Measurements from ENCODE around the gene SLC26A2. TPM values are rescaled to one million over a fixed set of nuclear protein-coding genes. Genes with fewer than 3 reads are reported as not detected.

Gene SLC26A2
- total and polyA plus RNA-seq, 5 donors from 2014 or later: 2.7 to 6.7 (median 3.7) TPM

- H3K27ac ChIP-seq (ENCODE audit: insufficient read depth, low read length, poor library complexity, severe bottlenecking): no peak overlapping the region
- no peaks in the 10 kb centered on the region for H3K9me3 ChIP-seq (ENCODE audit: control insufficient read depth in 2 of 2, low read length in 2 of 2)
- no peak overlapping the region for H3K4me3 ChIP-seq (ENCODE audit: low read depth, low read length)
- no peaks in the 10 kb centered on the region for H3K27me3 Mint-ChIP-seq
- no peak overlapping the region for H3K27ac Mint-ChIP-seq
- H3K4me1 ChIP-seq (ENCODE audit: control insufficient read depth, insufficient read depth, low read length, poor library complexity, severe bottlenecking): peaks cover 6% of the 10 kb centered on the region
- no peaks in the 10 kb centered on the region for H3K27me3 ChIP-seq (ENCODE audit: control insufficient read depth, insufficient read depth, low read length)
- H3K36me3 Mint-ChIP-seq: peaks cover 10% of the 10 kb centered on the region
- DNase-seq: no peak
- H3K36me3 ChIP-seq (ENCODE audit: control insufficient read depth, insufficient read depth, low read length): no peaks in the 10 kb centered on the region
- no peak overlapping the region for H3K4me3 Mint-ChIP-seq
- H3K4me1 Mint-ChIP-seq: peaks cover 10 to 17% (median 15%) of the 10 kb centered on the region in 4 donors
- no peaks in the 10 kb centered on the region for H3K9me3 Mint-ChIP-seq
- ATAC-seq (ENCODE audit: low read depth in 2 of 2): no peak
Measured at GRCh38 chr5:149995385-149996204, 35.0 kb downstream of the SLC26A2 start.

GRCh38 chr5:149996205-149996890 lies 35.8 kb downstream of the SLC26A2 start:
- H3K9me3 Mint-ChIP-seq: no peaks in the 10 kb centered on the region
- ATAC-seq (ENCODE audit: low read depth in 2 of 2) (no peak), DNase-seq (no peak)
- no peak overlapping the region for H3K27ac Mint-ChIP-seq
- Histone ChIP-seq H3K9me3 (ENCODE audit: control insufficient read depth in 2 of 2, low read length in 2 of 2) (no peaks in the 10 kb centered on the region), H3K4me1 (ENCODE audit: control insufficient read depth, insufficient read depth, low read length, poor library complexity, severe bottlenecking) (peaks cover 9% of the 10 kb centered on the region), H3K36me3 (ENCODE audit: control insufficient read depth, insufficient read depth, low read length) (no peaks in the 10 kb centered on the region), H3K27me3 (ENCODE audit: control insufficient read depth, insufficient read depth, low read length) (no peaks in the 10 kb centered on the region), H3K4me3 (ENCODE audit: low read depth, low read length) (no peak overlapping the region), H3K27ac (ENCODE audit: insufficient read depth, low read length, poor library complexity, severe bottlenecking) (no peak overlapping the region)
- peak overlapping the region in 1 of 4 donors; percentile 17 for H3K4me3 Mint-ChIP-seq
- H3K27me3 Mint-ChIP-seq: peaks cover under 1% of the 10 kb centered on the region
- H3K4me1 Mint-ChIP-seq: peaks cover 9 to 16% (median 15%) of the 10 kb centered on the region in 4 donors
- H3K36me3 Mint-ChIP-seq: peaks cover 10% of the 10 kb centered on the region

GRCh38 chr5:149998281-149998680 lies 37.7 kb downstream of the SLC26A2 start:
- Histone ChIP-seq H3K27ac (ENCODE audit: insufficient read depth, low read length, poor library complexity, severe bottlenecking) (no peak overlapping the region), H3K4me3 (ENCODE audit: low read depth, low read length) (no peak overlapping the region), H3K9me3 (ENCODE audit: control insufficient read depth in 2 of 2, low read length in 2 of 2) (no peaks in the 10 kb centered on the region), H3K4me1 (ENCODE audit: control insufficient read depth, insufficient read depth, low read length, poor library complexity, severe bottlenecking) (peaks cover 28% of the 10 kb centered on the region), H3K36me3 (ENCODE audit: control insufficient read depth, insufficient read depth, low read length) (no peaks in the 10 kb centered on the region), H3K27me3 (ENCODE audit: control insufficient read depth, insufficient read depth, low read length) (no peaks in the 10 kb centered on the region)
- no peak for ATAC-seq (ENCODE audit: low read depth in 2 of 2)
- Mint-ChIP-seq H3K27ac (peak overlapping the region in 1 of 3 donors; percentile 90), H3K9me3 (no peaks in the 10 kb centered on the region), H3K4me1 (peaks cover 21 to 34% (median 27%) of the 10 kb centered on the region in 4 donors), H3K4me3 (peak overlapping the region in 1 of 4 donors; percentile 89), H3K27me3 (peaks cover 4% of the 10 kb centered on the region), H3K36me3 (peaks cover 10% of the 10 kb centered on the region)
- no peak for DNase-seq

GRCh38 chr5:149999359-149999758 lies 38.8 kb downstream of the SLC26A2 start:
- H3K4me3 ChIP-seq (ENCODE audit: low read depth, low read length): peak overlapping the region; percentile 14
- Mint-ChIP-seq H3K27me3 (peaks cover 4% of the 10 kb centered on the region), H3K4me3 (peak overlapping the region; percentile 88 to 96 (median 92)), H3K36me3 (peaks cover 13% of the 10 kb centered on the region), H3K9me3 (no peaks in the 10 kb centered on the region), H3K27ac (peak overlapping the region; percentile 87 to 91 (median 90)), H3K4me1 (peaks cover 21 to 41% (median 34%) of the 10 kb centered on the region in 4 donors)
- no peaks in the 10 kb centered on the region for H3K9me3 ChIP-seq (ENCODE audit: control insufficient read depth in 2 of 2, low read length in 2 of 2)
- H3K27ac ChIP-seq (ENCODE audit: insufficient read depth, low read length, poor library complexity, severe bottlenecking): peak overlapping the region; percentile 85
- H3K4me1 ChIP-seq (ENCODE audit: control insufficient read depth, insufficient read depth, low read length, poor library complexity, severe bottlenecking): peaks cover 29% of the 10 kb centered on the region
- peak in 1 of 3 donors; percentile 3 for DNase-seq
- no peak for ATAC-seq (ENCODE audit: low read depth in 2 of 2)
- H3K36me3 ChIP-seq (ENCODE audit: control insufficient read depth, insufficient read depth, low read length): peaks cover 2% of the 10 kb centered on the region
- H3K27me3 ChIP-seq (ENCODE audit: control insufficient read depth, insufficient read depth, low read length): no peaks in the 10 kb centered on the region

GRCh38 chr5:149999866-150000255 lies 39.3 kb downstream of the SLC26A2 start:
- Mint-ChIP-seq H3K4me1 (peaks cover 21 to 46% (median 38%) of the 10 kb centered on the region in 4 donors), H3K27ac (peak overlapping the region; percentile 90 to 96 (median 91))
- peak overlapping the region; percentile 85 for H3K27ac ChIP-seq (ENCODE audit: insufficient read depth, low read length, poor library complexity, severe bottlenecking)

GRCh38 chr5:150000256-150000989 lies 39.9 kb downstream of the SLC26A2 start, which contains the start of the genes HMGXB3 and TIGD6:
HMGXB3 (plus strand) TSS chr5:150000739; CDS start chr5:150004853, 4,114 bp downstream.
TIGD6 (minus strand) TSS chr5:150000654; CDS start chr5:149996348, 4,306 bp downstream.
- H3K4me3 ChIP-seq (ENCODE audit: low read depth, low read length): peak within 1 kb of the TSS; percentile 97
- Mint-ChIP-seq H3K4me1 (peaks cover 21 to 48% (median 40%) of the 10 kb centered on the region in 4 donors), H3K36me3 (peaks cover 20% of the 10 kb centered on the region), H3K27ac (peak within 1 kb of the TSS; percentile 90 to 96 (median 94)), H3K27me3 (peaks cover 4% of the 10 kb centered on the region), H3K9me3 (no peaks in the 10 kb centered on the region), H3K4me3 (peak within 1 kb of the TSS; percentile 89 to 96 (median 96))
- DNase-seq: peak; percentile 80 to 94 (median 80)
- H3K4me1 ChIP-seq (ENCODE audit: control insufficient read depth, insufficient read depth, low read length, poor library complexity, severe bottlenecking): peaks cover 29% of the 10 kb centered on the region
- H3K9me3 ChIP-seq (ENCODE audit: control insufficient read depth in 2 of 2, low read length in 2 of 2): no peaks in the 10 kb centered on the region
- peak within 1 kb of the TSS; percentile 85 for H3K27ac ChIP-seq (ENCODE audit: insufficient read depth, low read length, poor library complexity, severe bottlenecking)
- no peaks in the 10 kb centered on the region for H3K27me3 ChIP-seq (ENCODE audit: control insufficient read depth, insufficient read depth, low read length)
- peak; percentile 74 to 77 for ATAC-seq (ENCODE audit: low read depth in 2 of 2)
- peaks cover 10% of the 10 kb centered on the region for H3K36me3 ChIP-seq (ENCODE audit: control insufficient read depth, insufficient read depth, low read length)

More at GRCh38 chr5:149999866-150000255, 39.3 kb downstream of the SLC26A2 start:
- Histone ChIP-seq H3K4me1 (ENCODE audit: control insufficient read depth, insufficient read depth, low read length, poor library complexity, severe bottlenecking) (peaks cover 29% of the 10 kb centered on the region), H3K4me3 (ENCODE audit: low read depth, low read length) (peak overlapping the region; percentile 81), H3K9me3 (ENCODE audit: control insufficient read depth in 2 of 2, low read length in 2 of 2) (no peaks in the 10 kb centered on the region), H3K27me3 (ENCODE audit: control insufficient read depth, insufficient read depth, low read length) (no peaks in the 10 kb centered on the region), H3K36me3 (ENCODE audit: control insufficient read depth, insufficient read depth, low read length) (peaks cover 7% of the 10 kb centered on the region)
- no peak for ATAC-seq (ENCODE audit: low read depth in 2 of 2)
- Mint-ChIP-seq H3K4me3 (peak overlapping the region; percentile 88 to 96 (median 92)), H3K36me3 (peaks cover 18% of the 10 kb centered on the region), H3K9me3 (no peaks in the 10 kb centered on the region), H3K27me3 (peaks cover 4% of the 10 kb centered on the region)
- DNase-seq: no peak

Data from CD4-positive, CD25-positive, alpha-beta regulatory T cell (primary cell).